GM18951 (cell line): ENCODE measurements around the gene HLA-DOB.

Experiments used
- POLR2A ChIP-seq: IDR thresholded peaks from 4 replicates; pipeline ENCODE4 v1.6.1; 2011; ENCODE audit warnings: mild to moderate bottlenecking; ENCODE audit not compliant: insufficient read length, insufficient read depth; ENCODE audit errors: extremely low read depth
- in situ Hi-C: fragments of 300-500 bp; cut with MboI; formaldehyde crosslinking; loops from one replicate; pipeline ENCODE4 v1.12.0; 2022; ENCODE audit warnings: low sequenced_read_pairs, mixed read lengths, inconsistent platforms; ENCODE audit not compliant: unreplicated experiment

The HLA-DOB gene

GRCh38 chr6:32852018-32852843, 35.4 kb upstream of the HLA-DOB start:
- in situ Hi-C loops = no loop called here
- no peak for TF ChIP-seq POLR2A

DNA sequence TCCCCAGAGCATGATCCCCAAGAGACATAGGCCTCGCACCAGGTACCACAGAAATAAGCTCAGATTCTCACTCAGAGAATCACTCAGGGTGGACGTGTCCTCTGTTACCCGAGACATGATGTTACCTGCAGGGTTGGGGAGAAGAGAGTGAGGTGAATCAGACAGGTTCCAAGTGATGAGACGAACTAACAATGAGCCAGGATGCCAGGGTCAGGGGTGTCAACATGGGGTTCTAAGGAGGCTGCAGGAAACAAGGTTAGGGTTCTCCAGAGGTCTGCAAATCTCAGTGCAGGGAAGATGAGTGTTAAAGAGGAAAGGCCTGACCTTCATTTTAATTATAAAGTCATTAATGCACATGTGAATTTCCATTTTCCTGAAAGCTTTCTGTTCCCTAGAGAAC, 34.2 kb upstream of the HLA-DOB start:
- TF ChIP-seq POLR2A = no peak
- in situ Hi-C loops = no loop called here

GRCh38 chr6:32849126-32849525, 32.3 kb upstream of the HLA-DOB start:
- TF ChIP-seq POLR2A = no peak
- in situ Hi-C loops = no loop called here

- TF ChIP-seq POLR2A = no peak
- in situ Hi-C loops = no loop called here
Observed at GRCh38 chr6:32847795-32848194, 31.0 kb upstream of the HLA-DOB start.

DNA sequence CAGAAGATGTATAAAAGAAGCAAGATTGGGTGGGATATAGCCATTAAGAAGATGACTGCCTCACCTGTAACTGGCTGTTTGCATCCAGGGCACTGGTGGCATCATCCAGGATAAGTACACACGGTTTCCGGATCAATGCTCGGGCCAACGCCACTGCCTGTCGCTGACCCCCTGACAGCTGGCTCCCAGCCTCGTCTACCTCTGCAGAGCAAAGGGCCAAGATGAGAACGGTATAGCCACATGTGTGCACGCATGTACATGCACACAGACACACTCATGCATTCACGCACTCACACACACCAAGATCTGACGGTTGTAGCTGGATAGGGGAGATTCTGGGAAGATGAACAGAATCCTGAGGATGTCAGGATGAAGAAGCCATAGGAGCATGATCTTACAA, 30.2 kb upstream of the HLA-DOB start:
- in situ Hi-C loops = no loop called here
- no peak for TF ChIP-seq POLR2A

GRCh38 chr6:32845384-32845884, 28.6 kb upstream of the HLA-DOB start:
- peak; percentile 57 for TF ChIP-seq POLR2A
- in situ Hi-C loops = no loop called here

DNA sequence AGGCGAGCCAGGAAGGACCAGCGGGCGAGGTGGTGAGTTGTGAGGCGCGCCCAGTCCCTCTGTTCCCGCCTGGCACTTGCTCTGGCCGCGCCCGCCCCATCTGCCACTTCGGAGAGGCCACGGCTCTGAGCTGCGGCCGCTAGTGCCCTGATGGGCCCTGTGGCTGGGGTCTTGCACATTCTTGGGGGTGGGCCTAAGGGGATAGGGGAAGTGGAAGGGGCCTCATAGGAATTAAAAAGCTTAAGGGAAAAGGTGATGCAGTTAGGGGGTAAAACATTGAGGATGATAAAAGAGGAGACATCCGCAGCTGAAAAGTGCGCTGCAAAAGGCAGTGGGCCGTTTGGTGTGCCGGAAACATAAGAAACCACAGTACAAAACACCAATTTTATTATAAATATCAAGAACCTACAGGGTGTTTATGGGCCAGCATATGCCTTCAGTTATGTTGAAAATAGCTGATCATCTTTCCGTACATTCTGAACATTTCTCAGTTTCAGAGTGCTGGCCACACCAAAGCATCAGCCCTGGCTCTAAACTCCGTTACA, 28.1 kb upstream of the HLA-DOB start:
- in situ Hi-C loops = no loop called here
- peak; percentile 90 for TF ChIP-seq POLR2A

- in situ Hi-C loops = no loop called here
- TF ChIP-seq POLR2A = peak; percentile 51
Observed at GRCh38 chr6:32843979-32844838, 27.4 kb upstream of the HLA-DOB start, which contains the start of gene PSMB8. PSMB8 (minus strand) TSS chr6:32844047; CDS start chr6:32843996, 51 bp downstream.

- TF ChIP-seq POLR2A = peak; percentile 67
- in situ Hi-C loops = no loop called here
Observed at GRCh38 chr6:32843331-32843978, 26.7 kb upstream of the HLA-DOB start.

- TF ChIP-seq POLR2A = no peak
- in situ Hi-C loops = no loop called here
Observed at GRCh38 chr6:32842690-32843089, 25.9 kb upstream of the HLA-DOB start.

- TF ChIP-seq POLR2A = no peak
- in situ Hi-C loops = no loop called here
Observed at GRCh38 chr6:32842021-32842650, 25.3 kb upstream of the HLA-DOB start.

DNA sequence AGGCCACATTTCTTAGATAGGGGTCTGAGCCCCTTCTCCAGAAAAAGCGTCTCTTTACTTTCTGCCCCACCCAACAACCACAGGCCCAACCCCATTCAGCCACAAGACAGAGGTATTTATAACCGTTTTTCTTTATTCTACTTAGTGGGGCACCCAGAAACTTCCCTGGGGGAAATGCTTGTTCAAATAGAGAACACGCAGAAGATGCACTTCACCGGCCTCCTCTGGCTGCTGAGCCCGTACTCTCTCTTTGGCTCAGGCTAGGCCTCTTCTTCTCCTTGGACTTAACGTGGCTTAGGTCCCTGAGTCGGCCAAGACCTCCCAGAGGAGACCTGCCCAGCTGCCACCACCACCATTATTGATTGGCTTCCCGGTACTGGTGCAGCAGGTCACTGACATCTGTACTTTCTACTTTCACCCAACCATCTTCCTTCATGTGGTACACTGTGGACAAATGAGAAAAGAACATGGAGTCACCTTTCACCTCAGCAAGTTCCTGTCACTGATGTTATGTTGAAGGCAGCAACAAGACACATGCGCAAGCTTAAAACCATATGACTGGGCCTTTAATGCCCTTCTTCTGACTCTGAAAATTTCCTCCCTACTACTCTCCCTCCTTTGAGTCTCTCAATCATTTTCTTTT, 23.9 kb upstream of the HLA-DOB start:
- TF ChIP-seq POLR2A = peak; percentile 49
- in situ Hi-C loops = no loop called here
